GM12878 (cell line): Measurements from ENCODE around the gene B4GALNT2. TPM values are rescaled to one million over a fixed set of nuclear protein-coding genes. Genes with fewer than 3 reads are reported as not detected.
A peak's percentile ranks its signal among the peaks of the same experiment; 100 is the strongest.

Experiments
- ATAC-seq: fragments of 200-7000 bp; cut with Tn5 transposase; 3 replicates; pipeline ENCODE4 v1.9.1; 2020; ENCODE audit warnings: mild to moderate bottlenecking, moderate library complexity
- BruUV-seq: library from RNA; stranded (reverse); fragments of 400-500 nt; replicated peaks from 2 replicates; lab custom pipeline; 2021; lab: Mats Ljungman, UMichigan
- CTCF ChIA-PET: fragments of 300-600 bp; sonication (Branson Sonifier 250); formaldehyde crosslinking; extraction: SDS; loops from one replicate; lab custom pipeline; 2021; ENCODE audit warnings: inconsistent platforms; lab: Yijun Ruan, JAX
- POLR2A ChIA-PET: fragments of 350-600 bp; formaldehyde crosslinking; extraction: SDS; loops from one replicate; lab custom pipeline; 2021; ENCODE audit warnings: inconsistent platforms; lab: Charles Lee
- RAD21 ChIA-PET: fragments of 300-600 bp; sonication (Branson Sonifier 250); formaldehyde crosslinking; loops from one replicate; lab custom pipeline; 2023; ENCODE audit warnings: antibody characterized with exemption; ENCODE audit not compliant: unreplicated experiment; lab: Charles Lee
- SMC1A ChIA-PET: fragments of 300-600 bp; sonication (Branson Sonifier 250); formaldehyde crosslinking; loops from one replicate; lab custom pipeline; 2023; ENCODE audit not compliant: unreplicated experiment, uncharacterized antibody; lab: Charles Lee
- DNase-seq: peaks from one replicate; pipeline ENCODE4 v3.0.0-alpha.2; 2011; ENCODE audit warnings: low read depth, low spot score
- FAIRE-seq: peaks from 3 replicates; lab custom pipeline; 2011; peaks lifted over from hg19 to GRCh38; lab: Jason Lieb, UNC
- H2AFZ ChIP-seq: 2 replicates; pipeline ENCODE4 v1.6.0; 2011; ENCODE audit warnings: low read depth, low read length, control low read depth; ENCODE audit not compliant: control insufficient read depth
- H3K27ac ChIP-seq: 2 replicates; pipeline ENCODE4 v1.5.1; 2011; ENCODE audit warnings: control low read depth; ENCODE audit not compliant: control insufficient read depth, insufficient read depth
- H3K27me3 ChIP-seq, 2 experiments: replicated peaks in 1 of 2; 2 replicates each; pipeline versions ENCODE4 v1.6.0 to v1.6.1; 2011; ENCODE audit warnings: low read length in 1 of 2; ENCODE audit not compliant: control insufficient read depth in 2 of 2, insufficient read depth in 2 of 2
- H3K36me3 ChIP-seq, 2 experiments: 2 replicates each; pipeline ENCODE4 v1.5.1; 2011; ENCODE audit warnings: low read length in 1 of 2; ENCODE audit not compliant: control insufficient read depth in 2 of 2, insufficient read depth in 2 of 2
- H3K4me1 ChIP-seq: 2 replicates; pipeline ENCODE4 v1.6.1; 2011; ENCODE audit warnings: mild to moderate bottlenecking, low read length, moderate library complexity, mixed read lengths; ENCODE audit not compliant: control insufficient read depth, insufficient read depth
- H3K4me2 ChIP-seq: 2 replicates; pipeline ENCODE4 v1.6.0; 2011; ENCODE audit warnings: control low read depth; ENCODE audit not compliant: control insufficient read depth, insufficient read depth
- H3K4me3 ChIP-seq: fragments of 200-600 bp; sonication (generic); 2 replicates; pipeline ENCODE4 v1.5.1; 2016
- H3K79me2 ChIP-seq: 2 replicates; pipeline ENCODE4 v1.6.0; 2011; ENCODE audit warnings: low read length; ENCODE audit not compliant: control insufficient read depth, insufficient read depth
- H3K9ac ChIP-seq: 2 replicates; pipeline ENCODE4 v1.8.0; 2011; ENCODE audit warnings: low read length, control low read depth, mixed read lengths; ENCODE audit not compliant: control insufficient read depth, insufficient read depth
- H3K9me3 ChIP-seq: replicated peaks from 3 replicates; pipeline ENCODE4 v1.5.1; 2011; ENCODE audit warnings: mild to moderate bottlenecking, low read length; ENCODE audit not compliant: control insufficient read depth, insufficient read depth
- H4K20me1 ChIP-seq: 2 replicates; pipeline ENCODE4 v1.6.0; 2011; ENCODE audit not compliant: control insufficient read depth, insufficient read depth
- ELK1 ChIP-seq: IDR thresholded peaks from 2 replicates; pipeline ENCODE4 v1.6.1; 2012; ENCODE audit warnings: low read depth, low read length, improper control_type of control experiment
- PKNOX1 ChIP-seq: fragments of 450-650 bp; IDR thresholded peaks from 2 replicates; pipeline ENCODE4 v1.6.1; 2016; ENCODE audit warnings: mild to moderate bottlenecking
- RELB ChIP-seq: fragments of 450-650 bp; IDR thresholded peaks from 2 replicates; pipeline ENCODE4 v1.6.1; 2017; ENCODE audit warnings: low read depth, mild to moderate bottlenecking, moderate library complexity
- WGBS: methylation state at CpG from one replicate; pipeline ENCODE4 v1.1.6; 2016; ENCODE audit warnings: low lambda C conversion rate; ENCODE audit not compliant: insufficient replicate concordance, insufficient coverage; ENCODE audit errors: missing lambda C conversion rate; 5-methylcytosine and 5-hydroxymethylcytosine counted together
- in situ Hi-C: fragments of 300-500 bp; cut with MboI; formaldehyde crosslinking; loops from 9 replicates; pipeline ENCODE4 v1.14.3; 2018; ENCODE audit warnings: mixed read lengths
- intact Hi-C: fragments of 100-400 bp; cut with micrococcal nuclease; formaldehyde crosslinking; loops from one replicate; pipeline ENCODE4 v1.14.2; 2022; ENCODE audit not compliant: unreplicated experiment
- polyA plus RNA-seq, 11 experiments: library from polyadenylated mRNA; depleted of rRNA in 4 of 11; unstranded in 6 of 11; stranded (reverse) in 5 of 11; fragments of >200 nt; fragmentation: Nextera tagmentation in 4 of 11; fragmentation: Illumina TruSeq in 1 of 11; extraction: Ambion mirVana in 4 of 11; extraction: Trizol in 1 of 11; gene quantifications; 1 replicate in 1 of 11; 2 replicates in 10 of 11; pipeline versions ENCODE4 v1.2.1 to v1.2.3, GENCODE V29; 2011 to 2016; ENCODE audit warnings: inconsistent platforms in 2 of 11, missing spikeins in 2 of 11, low read depth in 1 of 11
- total RNA-seq, 4 experiments: library from RNA; depleted of rRNA in 3 of 4; stranded (reverse); fragments of >200 nt in 3 of 4; fragmentation: Illumina TruSeq in 1 of 4; extraction: Trizol in 1 of 4; gene quantifications; 2 replicates each; pipeline versions ENCODE4 v1.2.1 to v1.2.3, GENCODE V29; 2013 to 2021

The B4GALNT2 gene
- total and polyA plus RNA-seq, 10 of the 15 experiments (the other 5 are each of a cell fraction or from before 2014, with no cell fraction given): not detected

- Histone ChIP-seq H3K4me3 (no peak overlapping the region), H4K20me1 (no peaks in the 10 kb centered on the region), H3K4me2 (no peak overlapping the region), H3K4me1 (no peaks in the 10 kb centered on the region; the same call in 1 of the 2 replicates), H3K79me2 (no peaks in the 10 kb centered on the region), H2AFZ (no peak overlapping the region), H3K36me3 (no peaks in the 10 kb centered on the region), H3K27me3 (no peaks in the 10 kb centered on the region), H3K9ac (no peak overlapping the region), H3K27ac (no peak overlapping the region), H3K9me3 (peaks cover 21% of the 10 kb centered on the region; the same call in 2 of the 3 replicates)
- no peak for ATAC-seq
- no TSS peak for BruUV-seq
- in situ Hi-C loops (no loop called here), intact Hi-C loops (no loop called here)
- ChIA-PET CTCF (interaction anchor here (0.6 to 2.9 kb wide), 3 partner anchors 11 to 1268 kb away, joined by 3 to 13 read pairs (median 5); no protein-coding TSS in a partner anchor), RAD21 (no interaction called here), SMC1A (interaction anchor here (1.1 to 1.7 kb wide), 2 partner anchors 22 to 35 kb away, joined by 3 to 4 read pairs; no protein-coding TSS in a partner anchor), POLR2A (no interaction called here)
- no peak for TF ChIP-seq ELK1
- FAIRE-seq: no peak
- WGBS: 91% methylated on average over 3 of the region's 3 CpGs
- DNase-seq: no peak
Observed at GRCh38 chr17:49187301-49187700, 54.7 kb downstream of the B4GALNT2 start.

- Histone ChIP-seq H3K4me1 (peaks cover 22% of the 10 kb centered on the region), H3K36me3 (no peaks in the 10 kb centered on the region), H3K4me3 (no peak overlapping the region), H3K79me2 (no peaks in the 10 kb centered on the region), H3K9me3 (no peaks in the 10 kb centered on the region; the same call in 2 of the 3 replicates), H3K4me2 (no peak overlapping the region), H3K9ac (no peak overlapping the region), H3K27ac (no peak overlapping the region), H2AFZ (no peak overlapping the region), H3K27me3 (no peaks in the 10 kb centered on the region)
- intact Hi-C loops (loop anchor here (10.0 kb wide), 1 partner anchor 296 kb away; the partner anchor contains the start of gene ATP5MC1), in situ Hi-C loops (no loop called here)
- ChIA-PET CTCF (interaction anchor here (0.6 to 7.7 kb wide), 7 partner anchors 11 to 283 kb away, joined by 3 to 127 read pairs (median 9); partner anchors contain the start of genes PHOSPHO1 and UBE2Z), RAD21 (interaction anchor here (0.7 to 12.9 kb wide), 5 partner anchors 9 to 36 kb away, joined by 4 to 355 read pairs (median 13); partner anchors contain the start of genes ABI3 and GNGT2), SMC1A (interaction anchor here (1.3 to 12.1 kb wide), 7 partner anchors 10 to 297 kb away, joined by 3 to 354 read pairs (median 4); partner anchors contain the start of genes ABI3 and GNGT2), POLR2A (interaction anchor here (1.2 to 16.8 kb wide), 4 partner anchors 22 to 40 kb away, joined by 3 to 537 read pairs (median 6); partner anchors contain the start of genes ABI3, GNGT2 and PHOSPHO1)
- FAIRE-seq: no peak
- ATAC-seq: no peak
- no TSS peak for BruUV-seq
- no peak for TF ChIP-seq RELB
- peak; percentile 75 for TF ChIP-seq PKNOX1
- TF ChIP-seq, all 136 proteins: peak for 1
- DNase-seq: no peak
- 50% methylated on average over 4 of the region's 4 CpGs for WGBS
- no peaks in the 10 kb centered on the region for H4K20me1 ChIP-seq
Observed at GRCh38 chr17:49190932-49191331, 58.4 kb downstream of the B4GALNT2 start.
